ENCODE results near the gene TIE1.

- TF ChIP-seq EZH2 (IDR thresholded peaks at IDR 0.05; ENCODE audit: insufficient read depth, poor library complexity, severe bottlenecking) (no peak), EZH2phosphoT487 (IDR thresholded peaks at IDR 0.05; ENCODE audit: insufficient read depth, low read depth) (no peak)
Observed at GRCh38 chr1:43279161-43279560, 21.6 kb upstream of the TIE1 start.
